Motor neuron (in vitro differentiated cells): Measurements from ENCODE around the gene NFKBIB. TPM values are rescaled to one million over a fixed set of nuclear protein-coding genes. Genes with fewer than 3 reads are reported as not detected.

ENCODE experiments used
- ATAC-seq, 8 experiments: fragments of 200-7000 bp; cut with Tn5 transposase; replicated peaks in 6 of 8; 2 replicates each; pipeline ENCODE4 v1.8.0; 2021; ENCODE audit warnings: mild to moderate bottlenecking in 8 of 8, moderate library complexity in 8 of 8
- H3K27ac ChIP-seq, 2 donors: fragments of 250-450 bp; sonication (Bioruptor Pico); 2 replicates each; pipeline ENCODE4 v1.9.0; 2021; ENCODE audit warnings: antibody characterized with exemption in 2 of 2, mild to moderate bottlenecking in 2 of 2, moderate library complexity in 1 of 2
- H3K4me1 ChIP-seq, 2 donors: fragments of 250-450 bp; sonication (Bioruptor Pico); replicated peaks in 1 of 2; 2 replicates each; pipeline ENCODE4 v1.6.1; 2021; ENCODE audit warnings: antibody characterized with exemption in 2 of 2, mild to moderate bottlenecking in 2 of 2, moderate library complexity in 1 of 2
- H3K4me3 ChIP-seq, 5 donors: fragments of 250-450 bp; sonication (Bioruptor Pico); 2 replicates each; pipeline ENCODE4 v1.9.0; 2021; ENCODE audit warnings: antibody characterized with exemption in 5 of 5, mild to moderate bottlenecking in 5 of 5, moderate library complexity in 4 of 5
- WGBS, 10 experiments: fragments of 450-650 bp; shearing (Covaris generic); methylation state at CpG; one replicate each; pipeline ENCODE4 v1.0.0; 2022; 5-methylcytosine and 5-hydroxymethylcytosine counted together
- in situ Hi-C, 9 experiments: fragments of 400-800 bp; cut with MboI; loops; one replicate each; pipeline ENCODE4 v1.15.0; 2021; ENCODE audit warnings: low sequenced_read_pairs in 9 of 9, low pct_unique_long_range_greater_than_20kb in 2 of 9; ENCODE audit not compliant: unreplicated experiment in 9 of 9
- total RNA-seq, 8 experiments: library from RNA; unstranded; fragments of 300-600 nt; gene quantifications; 2 replicates each; pipeline versions ENCODE4 v1.2.3 to v1.2.4, GENCODE V29; 2022

The NFKBIB gene
- total RNA-seq, 8 experiments from 2014 or later, result 7.1 to 26.0 (median 11.7) TPM

GRCh38 chr19:38946229-38947010 lies 46.7 kb downstream of the NFKBIB start:
- WGBS, 10 experiments, result 72 to 100% (median 90%) methylated on average over 1 to 5 of the region's 11 CpGs; no CpG with 5 or more reads in 4 of the 10 experiments
- in situ Hi-C loops, result loop anchor here in 1 of 9 experiments (25.0 kb wide), 1 partner anchor 534 kb away; the partner anchor contains the start of gene FAM98C
- ATAC-seq, result peak in 1 of 8 experiments; percentile 14
- H3K4me3 ChIP-seq, result no peak overlapping the region
- no peak overlapping the region for H3K27ac ChIP-seq
- H3K4me1 ChIP-seq, result peaks cover 0 to 5% of the 10 kb centered on the region in 2 donors

DNA sequence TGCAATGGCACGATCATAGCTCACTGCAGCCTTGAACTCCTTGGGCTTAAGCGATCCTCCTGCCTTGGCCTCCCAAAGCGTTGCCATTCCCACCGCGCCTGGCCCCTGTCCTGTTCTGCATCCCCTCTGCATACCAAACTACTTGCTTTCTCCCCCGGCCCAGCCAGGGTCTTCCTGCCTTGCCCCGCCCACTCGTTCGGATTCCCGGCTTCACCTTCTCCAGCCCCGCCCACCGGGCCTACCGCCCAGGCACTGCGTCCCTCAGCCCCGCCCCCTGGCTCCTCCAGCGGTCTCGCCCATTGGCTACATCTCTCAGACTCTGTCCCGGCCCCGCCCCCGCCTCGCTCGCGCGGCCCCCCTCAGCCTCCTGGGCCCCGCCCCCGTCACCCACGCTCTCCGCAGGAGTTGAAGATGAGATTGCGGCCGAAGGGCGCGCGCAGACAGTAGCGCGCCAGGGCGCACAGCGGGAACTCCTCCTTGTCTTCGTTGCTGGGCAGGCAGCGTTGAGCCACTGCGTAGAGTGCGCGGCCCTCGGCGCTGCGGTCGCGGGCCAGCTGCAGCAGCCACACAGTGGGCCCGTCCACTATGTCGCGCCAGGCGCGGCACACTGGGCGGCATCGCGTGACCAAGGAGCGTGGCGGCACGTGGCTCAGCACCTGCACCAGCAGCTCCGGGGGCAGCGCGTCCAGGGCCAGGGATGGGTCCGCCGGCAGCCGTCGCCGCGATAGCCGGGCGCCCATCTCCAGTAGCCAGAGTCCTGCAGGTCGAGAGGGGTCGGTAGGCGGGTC lies 50.0 kb downstream of the NFKBIB start:
- in situ Hi-C loops, result loop anchor here in 5 of 9 experiments (25.0 kb wide), 2 partner anchors 388 to 537 kb away; partner anchors contain the start of genes GMFG (in 4 of the 5), SAMD4B (in 4 of the 5) and FAM98C (in 1 of the 5)

GRCh38 chr19:38951187-38951586 lies 51.4 kb downstream of the NFKBIB start:
- in situ Hi-C loops, result loop anchor here in 4 of 9 experiments (25.0 kb wide), 1 partner anchor 386 kb away; the partner anchor contains the start of genes GMFG (in 4 of the 4) and SAMD4B (in 4 of the 4)
- WGBS, 10 experiments, result 88 to 100% (median 94%) methylated on average over 1 to 3 of the region's 3 CpGs; no CpG with 5 or more reads in 1 of the 10 experiments
- no peak overlapping the region for H3K27ac ChIP-seq

More for the DNA sequence above, 50.0 kb downstream of the NFKBIB start:
- Histone ChIP-seq H3K4me3 (peak overlapping the region; percentile 10 to 33 (median 26)), H3K27ac (peak overlapping the region in 1 of 2 donors; percentile 48), H3K4me1 (peaks cover 0 to 5% of the 10 kb centered on the region in 2 donors)
- ATAC-seq, result peak; percentile 22 to 92 (median 78)
- 75 to 100% methylated on average over 1 of the region's 72 CpGs; no CpG with 5 or more reads in 8 of the 10 experiments for WGBS, 10 experiments

GRCh38 chr19:38952395-38953165 lies 52.8 kb downstream of the NFKBIB start:
- ATAC-seq, result peak in 1 of 8 experiments; percentile 36
- no peak overlapping the region for H3K27ac ChIP-seq
- H3K4me3 ChIP-seq, result no peak overlapping the region
- H3K4me1 ChIP-seq, result peaks cover 0 to 5% of the 10 kb centered on the region in 2 donors
- in situ Hi-C loops, result loop anchor here in 4 of 9 experiments (25.0 kb wide), 1 partner anchor 385 kb away; the partner anchor contains the start of genes GMFG (in 4 of the 4) and SAMD4B (in 4 of the 4)
- WGBS, 10 experiments, result 54 to 97% (median 75%) methylated on average over 2 to 13 of the region's 13 CpGs

More at GRCh38 chr19:38951187-38951586, 51.4 kb downstream of the NFKBIB start:
- no peak overlapping the region for H3K4me3 ChIP-seq
- peaks cover 0 to 5% of the 10 kb centered on the region in 2 donors for H3K4me1 ChIP-seq
- ATAC-seq, result no peak

GRCh38 chr19:38953677-38954076 lies 53.9 kb downstream of the NFKBIB start:
- no peak for ATAC-seq
- in situ Hi-C loops, result loop anchor here in 4 of 9 experiments (25.0 kb wide), 1 partner anchor 384 kb away; the partner anchor contains the start of genes GMFG (in 4 of the 4) and SAMD4B (in 4 of the 4)
- no peak overlapping the region for H3K27ac ChIP-seq
- H3K4me3 ChIP-seq, result no peak overlapping the region
- H3K4me1 ChIP-seq, result peaks cover 0 to 5% of the 10 kb centered on the region in 2 donors
- WGBS, 10 experiments, result 75 to 100% (median 81%) methylated on average over 1 to 4 of the region's 4 CpGs; no CpG with 5 or more reads in 6 of the 10 experiments

GRCh38 chr19:38956264-38956663 lies 56.5 kb downstream of the NFKBIB start:
- in situ Hi-C loops, result loop anchor here in 4 of 9 experiments (25.0 kb wide), 1 partner anchor 381 kb away; the partner anchor contains the start of genes GMFG (in 4 of the 4) and SAMD4B (in 4 of the 4)
- WGBS, 10 experiments, result 57 to 100% (median 91%) methylated on average over 1 to 2 of the region's 2 CpGs; no CpG with 5 or more reads in 2 of the 10 experiments
- Histone ChIP-seq H3K4me1 (no peaks in the 10 kb centered on the region), H3K4me3 (no peak overlapping the region), H3K27ac (no peak overlapping the region)
- no peak for ATAC-seq

GRCh38 chr19:38958301-38958700 lies 58.5 kb downstream of the NFKBIB start:
- Histone ChIP-seq H3K27ac (no peak overlapping the region), H3K4me1 (peaks cover 0 to 2% of the 10 kb centered on the region in 2 donors), H3K4me3 (no peak overlapping the region)
- ATAC-seq, result no peak
- 33 to 100% (median 96%) methylated on average over 1 to 2 of the region's 2 CpGs for WGBS, 10 experiments
- in situ Hi-C loops, result loop anchor here in 4 of 9 experiments (25.0 kb wide), 1 partner anchor 379 kb away; the partner anchor contains the start of genes GMFG (in 4 of the 4) and SAMD4B (in 4 of the 4)

Other genes with a start within 250 kb of the NFKBIB start
- gene CAPN12, start 155.5 kb upstream of the NFKBIB start, total RNA-seq, result 1 to 10 TPM in 2 of 8 experiments, under 1 TPM in 6; 0.11 to 3.7 (median 0.53) TPM
- 1 to 10 TPM in 1 of 8 experiments, not detected in 7; 1.0 TPM for gene LGALS7, start 126.5 kb upstream of the NFKBIB start, total RNA-seq
- 1 to 10 TPM in 2 of 8 experiments, not detected in 6; 1.0 to 5.0 TPM for gene LGALS7B, start 110.8 kb upstream of the NFKBIB start, total RNA-seq
- gene LGALS4, start 87.0 kb upstream of the NFKBIB start, total RNA-seq, result 1 to 10 TPM in 2 of 8 experiments, under 1 TPM in 5, not detected in 1; 0.29 to 1.4 (median 0.50) TPM
- gene ECH1, start 68.2 kb upstream of the NFKBIB start, total RNA-seq, result 100 to 1,000 TPM in 1 of 8 experiments, 10 to 100 TPM in 7; 34.0 to 121 (median 58.9) TPM
- 100 to 1,000 TPM; 142 to 378 (median 198) TPM for gene HNRNPL, start 50.0 kb upstream of the NFKBIB start, total RNA-seq
- 10 to 100 TPM in 1 of 8 experiments, 1 to 10 TPM in 7; 1.1 to 11.0 (median 3.3) TPM for gene RINL, start 21.7 kb upstream of the NFKBIB start, total RNA-seq
- 10 to 100 TPM; 22.8 to 66.0 (median 38.1) TPM for gene SIRT2, start 351 bp upstream of the NFKBIB start, total RNA-seq
- 1 to 10 TPM in 5 of 8 experiments, under 1 TPM in 3; 0.38 to 3.0 (median 1.5) TPM for gene CCER2, start 12.2 kb downstream of the NFKBIB start, total RNA-seq
- 10 to 100 TPM in 7 of 8 experiments, 1 to 10 TPM in 1; 8.4 to 53.6 (median 19.1) TPM for gene SARS2, start 30.8 kb downstream of the NFKBIB start, total RNA-seq
- 10 to 100 TPM; 19.6 to 91.4 (median 31.0) TPM for gene MRPS12, start 31.0 kb downstream of the NFKBIB start, total RNA-seq
- 10 to 100 TPM in 3 of 8 experiments, 1 to 10 TPM in 5; 3.8 to 36.7 (median 7.7) TPM for gene FBXO17, start 75.8 kb downstream of the NFKBIB start, total RNA-seq
- 1 to 10 TPM in 6 of 8 experiments, under 1 TPM in 2; 0.67 to 5.4 (median 3.3) TPM for gene FBXO27, start 132.6 kb downstream of the NFKBIB start, total RNA-seq
- under 1 TPM in 5 of 8 experiments, not detected in 3; 0.07 to 0.42 (median 0.15) TPM for gene ACP7, start 184.4 kb downstream of the NFKBIB start, total RNA-seq
- gene PAK4, start 225.8 kb downstream of the NFKBIB start, total RNA-seq, result 10 to 100 TPM in 5 of 8 experiments, 1 to 10 TPM in 3; 6.5 to 42.8 (median 11.9) TPM